Natural killer cell (primary cell): ENCODE data around the gene CLPTM1L. TPM values are rescaled to one million over a fixed set of nuclear protein-coding genes. Genes with fewer than 3 reads are reported as not detected.

ENCODE experiments used
- ATAC-seq, 3 donors: fragments of 150-1000 bp in 2 of 3; fragments of 200-7000 bp in 1 of 3; cut with Tn5 transposase; 1 replicate in 1 of 3; 2 replicates in 2 of 3; pipeline ENCODE4 v1.10.0; 2021; ENCODE audit warnings: mild to moderate bottlenecking in 2 of 3, moderate library complexity in 2 of 3
- DNase-seq, 2 donors: peaks; one replicate each; pipeline versions ENCODE4 v3.0.0 to v3.0.0-alpha.2; 2013 to 2021; ENCODE audit warnings: mixed read lengths in 1 of 2
- H3K27ac ChIP-seq: one replicate; pipeline ENCODE4 v1.5.1; 2013; ENCODE audit warnings: mild to moderate bottlenecking, low read length
- H3K27me3 ChIP-seq: one replicate; pipeline ENCODE4 v1.6.1; 2013; ENCODE audit warnings: low read length; ENCODE audit not compliant: control insufficient read depth, insufficient read depth
- H3K36me3 ChIP-seq: one replicate; pipeline ENCODE4 v1.6.1; 2013; ENCODE audit warnings: low read length; ENCODE audit not compliant: control insufficient read depth, insufficient read depth
- H3K4me1 ChIP-seq: one replicate; pipeline ENCODE4 v1.6.1; 2013; ENCODE audit warnings: low read length; ENCODE audit not compliant: control insufficient read depth, insufficient read depth
- H3K4me3 ChIP-seq: one replicate; pipeline ENCODE4 v1.5.1; 2013; ENCODE audit warnings: low read length
- H3K9me3 ChIP-seq: one replicate; pipeline ENCODE4 v1.6.1; 2013; ENCODE audit warnings: low read length; ENCODE audit not compliant: control insufficient read depth, insufficient read depth
- H3K27ac Mint-ChIP-seq, 2 donors: one replicate each; pipeline ENCODE4 v1.8.0; 2022; ENCODE audit warnings: mild to moderate bottlenecking in 2 of 2, mixed read lengths in 2 of 2, moderate library complexity in 1 of 2
- H3K27me3 Mint-ChIP-seq, 2 donors: one replicate each; pipeline ENCODE4 v1.8.0; 2022; ENCODE audit warnings: low read depth in 2 of 2, mixed read lengths in 2 of 2
- H3K36me3 Mint-ChIP-seq: one replicate; pipeline ENCODE4 v1.8.0; 2022; ENCODE audit warnings: mixed read lengths
- H3K4me1 Mint-ChIP-seq, 2 donors: one replicate each; pipeline ENCODE4 v1.8.0; 2022; ENCODE audit warnings: mixed read lengths in 2 of 2
- H3K4me3 Mint-ChIP-seq: one replicate; pipeline ENCODE4 v1.8.0; 2022; ENCODE audit warnings: mild to moderate bottlenecking, moderate library complexity, mixed read lengths
- H3K9me3 Mint-ChIP-seq, 2 donors: one replicate each; pipeline ENCODE4 v1.8.0; 2022; ENCODE audit warnings: mixed read lengths in 2 of 2
- WGBS: methylation state at CpG from one replicate; pipeline ENCODE4 v1.1.7; 2013; ENCODE audit warnings: missing lambda C conversion rate; ENCODE audit not compliant: insufficient coverage; 5-methylcytosine and 5-hydroxymethylcytosine counted together
- intact Hi-C: fragments of 100-400 bp; cut with micrococcal nuclease; formaldehyde crosslinking; loops from one replicate; pipeline ENCODE4 v1.14.2; 2022
- total RNA-seq, 4 donors: library from RNA; stranded (reverse); fragments of 120-200 nt in 1 of 4; gene quantifications; one replicate each; pipeline versions ENCODE4 v1.2.3 to v1.2.4, GENCODE V29; 2013 to 2022
- TF ChIP-seq, protein P1 (sequence below): fragments of 200-600 bp; IDR thresholded peaks from one replicate; pipeline ENCODE4 v1.8.0; 2022; ENCODE audit warnings: antibody characterized with exemption

CLPTM1L gene
- total RNA-seq, 3 donors from 2014 or later (not counting 1 experiment from before 2014, with no cell fraction given) = 67.1 to 105 (median 97.5) TPM

- TF ChIP-seq, protein P1, sequence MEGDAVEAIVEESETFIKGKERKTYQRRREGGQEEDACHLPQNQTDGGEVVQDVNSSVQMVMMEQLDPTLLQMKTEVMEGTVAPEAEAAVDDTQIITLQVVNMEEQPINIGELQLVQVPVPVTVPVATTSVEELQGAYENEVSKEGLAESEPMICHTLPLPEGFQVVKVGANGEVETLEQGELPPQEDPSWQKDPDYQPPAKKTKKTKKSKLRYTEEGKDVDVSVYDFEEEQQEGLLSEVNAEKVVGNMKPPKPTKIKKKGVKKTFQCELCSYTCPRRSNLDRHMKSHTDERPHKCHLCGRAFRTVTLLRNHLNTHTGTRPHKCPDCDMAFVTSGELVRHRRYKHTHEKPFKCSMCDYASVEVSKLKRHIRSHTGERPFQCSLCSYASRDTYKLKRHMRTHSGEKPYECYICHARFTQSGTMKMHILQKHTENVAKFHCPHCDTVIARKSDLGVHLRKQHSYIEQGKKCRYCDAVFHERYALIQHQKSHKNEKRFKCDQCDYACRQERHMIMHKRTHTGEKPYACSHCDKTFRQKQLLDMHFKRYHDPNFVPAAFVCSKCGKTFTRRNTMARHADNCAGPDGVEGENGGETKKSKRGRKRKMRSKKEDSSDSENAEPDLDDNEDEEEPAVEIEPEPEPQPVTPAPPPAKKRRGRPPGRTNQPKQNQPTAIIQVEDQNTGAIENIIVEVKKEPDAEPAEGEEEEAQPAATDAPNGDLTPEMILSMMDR = no peak
- H3K27ac Mint-ChIP-seq = no peak overlapping the region
- H3K36me3 Mint-ChIP-seq = peaks cover 10% of the 10 kb centered on the region
- H3K27me3 Mint-ChIP-seq = no peaks in the 10 kb centered on the region
- Histone ChIP-seq H3K4me1 (no peaks in the 10 kb centered on the region), H3K27ac (no peak overlapping the region), H3K27me3 (no peaks in the 10 kb centered on the region), H3K36me3 (peaks cover 54% of the 10 kb centered on the region), H3K4me3 (no peak overlapping the region), H3K9me3 (no peaks in the 10 kb centered on the region)
- H3K9me3 Mint-ChIP-seq = no peaks in the 10 kb centered on the region
- no peak for ATAC-seq
- no peak for DNase-seq
- H3K4me3 Mint-ChIP-seq = no peak overlapping the region
- 95% methylated on average over 15 of the region's 15 CpGs for WGBS
- peaks cover 6 to 28% of the 10 kb centered on the region in 2 donors for H3K4me1 Mint-ChIP-seq
- intact Hi-C loops = no loop called here
These were observed 20.6 kb downstream of the CLPTM1L start for GRCh38 chr5:1324301-1324700.

DNA sequence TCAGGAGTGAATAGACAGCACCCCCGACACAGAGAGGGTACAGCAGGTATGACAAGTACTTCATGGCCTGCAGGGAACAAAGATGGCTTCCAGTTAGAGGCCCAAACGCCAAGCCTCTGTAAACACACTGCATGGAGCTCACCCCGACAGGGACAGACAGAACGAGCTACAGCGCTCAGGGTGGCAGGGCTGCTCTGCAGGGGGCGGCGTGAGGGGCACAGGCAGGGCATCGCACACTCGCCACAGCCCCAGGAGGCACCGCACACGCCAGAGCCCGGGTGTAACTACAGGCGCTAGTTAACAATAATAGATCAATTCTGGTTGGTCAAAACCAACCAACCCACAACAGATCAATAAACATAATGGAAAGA, 21.1 kb downstream of the CLPTM1L start:
- no peak overlapping the region for H3K27ac ChIP-seq
- no peak overlapping the region for H3K27ac Mint-ChIP-seq
- no peaks in the 10 kb centered on the region for H3K27me3 ChIP-seq
- ATAC-seq = no peak
- intact Hi-C loops = no loop called here
- peaks cover 57% of the 10 kb centered on the region for H3K36me3 ChIP-seq
- no peaks in the 10 kb centered on the region for H3K9me3 ChIP-seq
- H3K4me3 ChIP-seq = no peak overlapping the region
- no peak for DNase-seq
- H3K27me3 Mint-ChIP-seq = no peaks in the 10 kb centered on the region
- 98% methylated on average over 13 of the region's 13 CpGs for WGBS
- H3K4me3 Mint-ChIP-seq = no peak overlapping the region
- no peaks in the 10 kb centered on the region for H3K9me3 Mint-ChIP-seq
- H3K36me3 Mint-ChIP-seq = peaks cover 10% of the 10 kb centered on the region
- peaks cover 5 to 25% of the 10 kb centered on the region in 2 donors for H3K4me1 Mint-ChIP-seq
- TF ChIP-seq, protein P1 = no peak
- H3K4me1 ChIP-seq = no peaks in the 10 kb centered on the region

DNA sequence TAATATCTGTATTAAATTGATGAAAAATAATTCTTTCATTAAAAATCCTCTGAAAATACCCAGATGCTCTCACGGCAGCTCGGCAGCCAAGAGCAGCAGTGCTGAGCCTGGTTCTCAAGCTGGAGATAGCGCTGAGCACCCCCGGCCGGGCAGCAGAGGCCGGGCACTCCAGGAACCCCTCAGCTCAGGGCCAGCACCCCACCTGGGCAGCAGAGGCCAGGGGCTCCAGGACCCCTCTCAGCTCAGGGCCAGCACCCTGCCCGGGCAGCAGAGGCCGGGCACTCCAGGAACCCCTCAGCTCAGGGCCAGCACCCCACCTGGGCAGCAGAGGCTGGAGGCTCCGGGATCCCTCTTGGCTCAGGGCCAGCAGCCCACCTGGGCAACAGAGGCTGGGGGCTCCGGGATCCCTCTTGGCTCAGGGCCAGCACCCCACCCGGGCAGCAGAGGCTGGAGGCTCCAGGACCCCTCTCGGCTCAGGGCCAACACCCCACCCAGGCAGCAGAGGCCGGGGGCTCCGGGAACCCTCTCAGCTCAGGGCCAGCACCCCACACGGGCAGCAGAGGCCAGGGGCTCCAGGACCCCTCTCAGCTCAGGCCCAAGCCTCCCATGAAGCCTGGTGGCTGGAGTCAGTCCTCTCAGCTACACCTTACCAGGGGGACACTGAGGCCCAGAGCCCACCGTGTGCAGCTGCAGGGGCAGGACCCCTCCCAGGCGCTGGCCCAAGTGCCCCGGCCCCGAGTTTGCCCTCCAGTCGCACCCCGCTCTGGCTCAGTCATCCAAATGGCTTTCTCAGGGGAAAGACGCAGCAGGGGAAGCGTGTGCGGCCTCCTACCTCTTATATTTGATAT, 21.7 kb downstream of the CLPTM1L start:
- no peaks in the 10 kb centered on the region for H3K4me1 ChIP-seq
- Mint-ChIP-seq H3K4me1 (peaks cover 0 to 19% of the 10 kb centered on the region in 2 donors), H3K27me3 (no peaks in the 10 kb centered on the region), H3K27ac (no peak overlapping the region), H3K4me3 (no peak overlapping the region), H3K9me3 (no peaks in the 10 kb centered on the region), H3K36me3 (peaks cover 10% of the 10 kb centered on the region)
- WGBS = 96% methylated on average over 24 of the region's 24 CpGs
- intact Hi-C loops = no loop called here
- H3K27me3 ChIP-seq = no peaks in the 10 kb centered on the region
- H3K4me3 ChIP-seq = no peak overlapping the region
- H3K27ac ChIP-seq = no peak overlapping the region
- no peaks in the 10 kb centered on the region for H3K9me3 ChIP-seq
- TF ChIP-seq, protein P1 = no peak
- DNase-seq (peak in 1 of 2 donors; percentile 7), ATAC-seq (no peak)
- H3K36me3 ChIP-seq = peaks cover 63% of the 10 kb centered on the region
